Fibroblast of pulmonary artery (primary cell): Measurements from ENCODE around the gene GFAP.

Source experiments
- DNase-seq: peaks from one replicate; pipeline ENCODE4 v3.0.0-alpha.2; 2010; ENCODE audit warnings: low read depth
- H3K4me3 ChIP-seq: replicated peaks from 2 replicates; pipeline ENCODE4 v1.5.1; 2011; ENCODE audit warnings: low read depth, mild to moderate bottlenecking, control low read depth, low read length, moderate library complexity
- CTCF ChIP-seq: IDR thresholded peaks from 2 replicates; pipeline ENCODE4 v1.5.1; 2011; ENCODE audit warnings: mild to moderate bottlenecking, control low read depth, low read length, inconsistent platforms; ENCODE audit errors: missing control alignments

The GFAP gene

GRCh38 chr17:44899074-44899782 lies 16.1 kb downstream of the GFAP start, which contains the start of gene EFTUD2:
TSS of gene EFTUD2 (minus strand) at chr17:44899445. CDS start at chr17:44894521, 4,924 bp downstream.
- no peak for TF ChIP-seq CTCF
- peak within 1 kb of the TSS; percentile 98 for H3K4me3 ChIP-seq
- DNase-seq: peak; percentile 92

GRCh38 chr17:44898768-44899073 lies 16.6 kb downstream of the GFAP start:
- TF ChIP-seq CTCF: no peak
- DNase-seq: peak; percentile 40
- peak overlapping the region; percentile 98 for H3K4me3 ChIP-seq

GRCh38 chr17:44894642-44895041 lies 20.7 kb downstream of the GFAP start:
- no peak overlapping the region for H3K4me3 ChIP-seq
- DNase-seq: no peak

GRCh38 chr17:44892250-44892649 lies 23.1 kb downstream of the GFAP start:
- H3K4me3 ChIP-seq: no peak overlapping the region
- no peak for DNase-seq
- no peak for TF ChIP-seq CTCF

More at GRCh38 chr17:44894642-44895041, 20.7 kb downstream of the GFAP start:
- TF ChIP-seq CTCF: no peak

GRCh38 chr17:44889003-44889402 lies 26.3 kb downstream of the GFAP start:
- no peak for TF ChIP-seq CTCF
- no peak overlapping the region for H3K4me3 ChIP-seq
- DNase-seq: no peak

- no peak for DNase-seq
- no peak for TF ChIP-seq CTCF
- H3K4me3 ChIP-seq: no peak overlapping the region
Observed at GRCh38 chr17:44887971-44888954, 27.0 kb downstream of the GFAP start.
